OCI-LY7 (cell line): ENCODE results near the gene HLA-A. TPM values are rescaled to one million over a fixed set of nuclear protein-coding genes. Genes with fewer than 3 reads are reported as not detected.

ENCODE experiments used
- BruUV-seq: library from RNA; stranded (reverse); fragments of 400-500 nt; replicated peaks from 2 replicates; lab custom pipeline; 2021; lab: Mats Ljungman, UMichigan
- CTCF ChIA-PET: fragments of 300-600 bp; sonication (Branson Sonifier 250); formaldehyde crosslinking; loops from one replicate; lab custom pipeline; 2022; ENCODE audit warnings: antibody characterized with exemption; ENCODE audit not compliant: unreplicated experiment; lab: Charles Lee
- POLR2A ChIA-PET: fragments of 300-600 bp; sonication (Branson Sonifier 250); formaldehyde crosslinking; loops from one replicate; lab custom pipeline; 2022; ENCODE audit warnings: antibody characterized with exemption; lab: Charles Lee
- DNase-seq: peaks from one replicate; pipeline ENCODE4 v3.0.0-alpha.2; 2015; ENCODE audit warnings: low spot score
- H2AFZ ChIP-seq: fragments of 200-600 bp; sonication (generic), shearing (Covaris generic); 2 replicates; pipeline ENCODE4 v1.6.1; 2014; ENCODE audit warnings: mild to moderate bottlenecking, antibody characterized with exemption, low read length, moderate library complexity
- H3K27ac ChIP-seq: fragments of 200-600 bp; sonication (generic); 2 replicates; pipeline ENCODE4 v1.5.1; 2014; ENCODE audit warnings: mixed run types, low read depth, mild to moderate bottlenecking, moderate library complexity, low read length, inconsistent platforms; ENCODE audit not compliant: poor library complexity, severe bottlenecking
- H3K36me3 ChIP-seq: fragments of 200-600 bp; sonication (generic); 2 replicates; pipeline ENCODE4 v1.6.1; 2014; ENCODE audit warnings: mild to moderate bottlenecking, antibody characterized with exemption, low read length, moderate library complexity, mixed read lengths; ENCODE audit not compliant: insufficient read depth
- H3K4me1 ChIP-seq: fragments of 200-600 bp; sonication (generic); 2 replicates; pipeline ENCODE4 v1.5.1; 2014; ENCODE audit warnings: mild to moderate bottlenecking, low read length; ENCODE audit not compliant: insufficient read depth, poor library complexity, severe bottlenecking
- H3K4me2 ChIP-seq: fragments of 200-600 bp; sonication (generic); 2 replicates; pipeline ENCODE4 v1.6.1; 2014; ENCODE audit warnings: mild to moderate bottlenecking, low read length
- H3K4me3 ChIP-seq: fragments of 200-600 bp; sonication (generic); 2 replicates; pipeline ENCODE4 v1.5.1; 2014; ENCODE audit warnings: mild to moderate bottlenecking, low read depth, low read length; ENCODE audit not compliant: poor library complexity, severe bottlenecking
- H3K79me2 ChIP-seq: fragments of 200-600 bp; sonication (generic); 2 replicates; pipeline ENCODE4 v1.6.1; 2016; ENCODE audit warnings: low read depth, mild to moderate bottlenecking, low read length, moderate library complexity, mixed read lengths; ENCODE audit not compliant: insufficient read depth
- H3K9me2 ChIP-seq: fragments of 200-600 bp; sonication (generic); 2 replicates; pipeline ENCODE4 v1.6.1; 2016; ENCODE audit warnings: mild to moderate bottlenecking, low read length, mixed read lengths; ENCODE audit not compliant: insufficient read depth
- H3K9me3 ChIP-seq: fragments of 200-600 bp; sonication (generic); 2 replicates; pipeline ENCODE4 v1.6.1; 2014; ENCODE audit warnings: mild to moderate bottlenecking, mixed run types, low read length, mixed read lengths
- H4K20me1 ChIP-seq: fragments of 200-600 bp; sonication (generic); 2 replicates; pipeline ENCODE4 v1.6.1; 2014; ENCODE audit warnings: mild to moderate bottlenecking, antibody characterized with exemption, low read length, moderate library complexity, mixed read lengths; ENCODE audit not compliant: insufficient read depth
- CTCF ChIP-seq: fragments of 200-600 bp; sonication (generic); conservative IDR thresholded peaks from 2 replicates; pipeline ENCODE4 v1.5.1; 2014; ENCODE audit warnings: mild to moderate bottlenecking, antibody characterized with exemption, low read length, moderate library complexity, mixed read lengths
- EZH2phosphoT487 ChIP-seq: fragments of 200-600 bp; sonication (generic); IDR thresholded peaks from 2 replicates; pipeline ENCODE4 v1.6.1; 2018; ENCODE audit warnings: low read depth, borderline replicate concordance, mild to moderate bottlenecking, mixed run types, antibody characterized with exemption, low read length, moderate library complexity, mixed read lengths
- intact Hi-C: fragments of 100-400 bp; cut with micrococcal nuclease; formaldehyde crosslinking; loops from one replicate; pipeline ENCODE4 v1.10.0; 2022; ENCODE audit not compliant: unreplicated experiment
- total RNA-seq, 2 experiments: library from RNA; depleted of rRNA in 1 of 2; stranded (reverse); fragments of >200 nt in 1 of 2; shearing (Covaris generic) in 1 of 2; gene quantifications; 2 replicates each; pipeline ENCODE4 v1.2.3, GENCODE V29; 2014 to 2022

Gene HLA-A
- total RNA-seq, 2 experiments from 2014 or later, result 393 to 672 TPM

GRCh38 chr6:29933955-29934354, 8.4 kb upstream of the HLA-A start:
- no peak overlapping the region for H3K4me3 ChIP-seq
- no peaks in the 10 kb centered on the region for H3K79me2 ChIP-seq
- H3K9me3 ChIP-seq, result peaks cover 4% of the 10 kb centered on the region; the same call in 1 of the 2 replicates
- H3K27ac ChIP-seq, result no peak overlapping the region
- H2AFZ ChIP-seq, result no peak overlapping the region
- H3K36me3 ChIP-seq, result no peaks in the 10 kb centered on the region; the same call in 1 of the 2 replicates
- CTCF ChIA-PET, result no interaction called here
- BruUV-seq, result no TSS peak
- no peak overlapping the region for H3K4me2 ChIP-seq
- no peaks in the 10 kb centered on the region for H3K9me2 ChIP-seq
- no peak for DNase-seq
- POLR2A ChIA-PET, result no interaction called here
- no peaks in the 10 kb centered on the region for H4K20me1 ChIP-seq
- no peak for TF ChIP-seq EZH2phosphoT487
- no peak for TF ChIP-seq CTCF
- intact Hi-C loops, result no loop called here
- H3K4me1 ChIP-seq, result no peaks in the 10 kb centered on the region

GRCh38 chr6:29935273-29935955, 6.9 kb upstream of the HLA-A start:
- Histone ChIP-seq H3K79me2 (no peaks in the 10 kb centered on the region), H3K9me3 (peaks cover 4% of the 10 kb centered on the region; the same call in 1 of the 2 replicates), H3K4me1 (no peaks in the 10 kb centered on the region), H3K36me3 (no peaks in the 10 kb centered on the region; the same call in 1 of the 2 replicates), H3K4me2 (no peak overlapping the region), H4K20me1 (no peaks in the 10 kb centered on the region), H3K9me2 (no peaks in the 10 kb centered on the region), H2AFZ (no peak overlapping the region), H3K27ac (no peak overlapping the region), H3K4me3 (no peak overlapping the region)
- ChIA-PET CTCF (no interaction called here), POLR2A (no interaction called here)
- TF ChIP-seq EZH2phosphoT487 (no peak), CTCF (no peak)
- DNase-seq, result no peak
- BruUV-seq, result no TSS peak
- intact Hi-C loops, result no loop called here
